ENCODE results near the gene WDR5B.

DNA sequence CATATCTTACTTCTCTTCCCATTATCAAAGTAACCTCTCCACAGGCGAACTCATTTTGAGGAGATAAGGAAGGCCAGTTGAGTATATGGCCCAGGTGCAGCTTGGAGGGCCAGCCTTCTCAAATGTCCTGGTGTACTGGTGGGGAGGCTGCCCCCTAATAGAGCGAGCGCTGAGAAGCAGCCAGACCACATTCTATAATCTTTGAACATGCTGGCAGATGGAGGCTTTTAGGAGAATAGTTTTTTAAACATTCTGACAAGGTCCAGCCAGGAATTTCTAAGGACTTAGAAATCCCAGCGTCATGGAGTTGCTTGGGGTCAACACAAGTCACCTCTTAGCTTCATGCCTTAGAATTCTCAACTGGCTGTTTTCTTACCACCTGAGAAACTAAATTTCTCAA lies 5.8 kb downstream of the WDR5B start:
- TF ChIP-seq, protein P1, sequence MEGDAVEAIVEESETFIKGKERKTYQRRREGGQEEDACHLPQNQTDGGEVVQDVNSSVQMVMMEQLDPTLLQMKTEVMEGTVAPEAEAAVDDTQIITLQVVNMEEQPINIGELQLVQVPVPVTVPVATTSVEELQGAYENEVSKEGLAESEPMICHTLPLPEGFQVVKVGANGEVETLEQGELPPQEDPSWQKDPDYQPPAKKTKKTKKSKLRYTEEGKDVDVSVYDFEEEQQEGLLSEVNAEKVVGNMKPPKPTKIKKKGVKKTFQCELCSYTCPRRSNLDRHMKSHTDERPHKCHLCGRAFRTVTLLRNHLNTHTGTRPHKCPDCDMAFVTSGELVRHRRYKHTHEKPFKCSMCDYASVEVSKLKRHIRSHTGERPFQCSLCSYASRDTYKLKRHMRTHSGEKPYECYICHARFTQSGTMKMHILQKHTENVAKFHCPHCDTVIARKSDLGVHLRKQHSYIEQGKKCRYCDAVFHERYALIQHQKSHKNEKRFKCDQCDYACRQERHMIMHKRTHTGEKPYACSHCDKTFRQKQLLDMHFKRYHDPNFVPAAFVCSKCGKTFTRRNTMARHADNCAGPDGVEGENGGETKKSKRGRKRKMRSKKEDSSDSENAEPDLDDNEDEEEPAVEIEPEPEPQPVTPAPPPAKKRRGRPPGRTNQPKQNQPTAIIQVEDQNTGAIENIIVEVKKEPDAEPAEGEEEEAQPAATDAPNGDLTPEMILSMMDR (IDR thresholded peaks at IDR 0.05 in 2 of 3, conservative IDR thresholded peaks at IDR 0.05 in 1 of 3; ENCODE audit: control insufficient read depth in 2 of 3, extremely low read depth in 1 of 3, insufficient read depth in 1 of 3, low read depth in 3 of 3, low read length in 3 of 3), result no peak
- TF ChIP-seq MEF2A (IDR thresholded peaks at IDR 0.05; ENCODE audit: insufficient read depth, low read depth, low read length) (no peak), GABPA (IDR thresholded peaks at IDR 0.05; ENCODE audit: low read depth) (no peak), SP1 (IDR thresholded peaks at IDR 0.05; ENCODE audit: low read depth, low read length) (no peak), ATF7 (IDR thresholded peaks at IDR 0.05; ENCODE audit: low read depth) (no peak), POLR2AphosphoS5 (IDR thresholded peaks at IDR 0.05; ENCODE audit: low read length) (no peak), CREB1 (IDR thresholded peaks at IDR 0.05; ENCODE audit: low read depth) (no peak), NFXL1 (IDR thresholded peaks at IDR 0.05; ENCODE audit: borderline replicate concordance) (no peak), ZSCAN29 (IDR thresholded peaks at IDR 0.05) (no peak), SRF (IDR thresholded peaks at IDR 0.05; ENCODE audit: low read depth in 2 of 2, low read length in 2 of 2) (no peak), POLR2A (IDR thresholded peaks at IDR 0.05; ENCODE audit: low read depth, low read length) (no peak)
- TF ChIP-seq, protein P2, sequence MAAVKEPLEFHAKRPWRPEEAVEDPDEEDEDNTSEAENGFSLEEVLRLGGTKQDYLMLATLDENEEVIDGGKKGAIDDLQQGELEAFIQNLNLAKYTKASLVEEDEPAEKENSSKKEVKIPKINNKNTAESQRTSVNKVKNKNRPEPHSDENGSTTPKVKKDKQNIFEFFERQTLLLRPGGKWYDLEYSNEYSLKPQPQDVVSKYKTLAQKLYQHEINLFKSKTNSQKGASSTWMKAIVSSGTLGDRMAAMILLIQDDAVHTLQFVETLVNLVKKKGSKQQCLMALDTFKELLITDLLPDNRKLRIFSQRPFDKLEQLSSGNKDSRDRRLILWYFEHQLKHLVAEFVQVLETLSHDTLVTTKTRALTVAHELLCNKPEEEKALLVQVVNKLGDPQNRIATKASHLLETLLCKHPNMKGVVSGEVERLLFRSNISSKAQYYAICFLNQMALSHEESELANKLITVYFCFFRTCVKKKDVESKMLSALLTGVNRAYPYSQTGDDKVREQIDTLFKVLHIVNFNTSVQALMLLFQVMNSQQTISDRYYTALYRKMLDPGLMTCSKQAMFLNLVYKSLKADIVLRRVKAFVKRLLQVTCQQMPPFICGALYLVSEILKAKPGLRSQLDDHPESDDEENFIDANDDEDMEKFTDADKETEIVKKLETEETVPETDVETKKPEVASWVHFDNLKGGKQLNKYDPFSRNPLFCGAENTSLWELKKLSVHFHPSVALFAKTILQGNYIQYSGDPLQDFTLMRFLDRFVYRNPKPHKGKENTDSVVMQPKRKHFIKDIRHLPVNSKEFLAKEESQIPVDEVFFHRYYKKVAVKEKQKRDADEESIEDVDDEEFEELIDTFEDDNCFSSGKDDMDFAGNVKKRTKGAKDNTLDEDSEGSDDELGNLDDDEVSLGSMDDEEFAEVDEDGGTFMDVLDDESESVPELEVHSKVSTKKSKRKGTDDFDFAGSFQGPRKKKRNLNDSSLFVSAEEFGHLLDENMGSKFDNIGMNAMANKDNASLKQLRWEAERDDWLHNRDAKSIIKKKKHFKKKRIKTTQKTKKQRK (IDR thresholded peaks at IDR 0.05; ENCODE audit: low read depth, low read length), result no peak
- TF ChIP-seq, protein P3, sequence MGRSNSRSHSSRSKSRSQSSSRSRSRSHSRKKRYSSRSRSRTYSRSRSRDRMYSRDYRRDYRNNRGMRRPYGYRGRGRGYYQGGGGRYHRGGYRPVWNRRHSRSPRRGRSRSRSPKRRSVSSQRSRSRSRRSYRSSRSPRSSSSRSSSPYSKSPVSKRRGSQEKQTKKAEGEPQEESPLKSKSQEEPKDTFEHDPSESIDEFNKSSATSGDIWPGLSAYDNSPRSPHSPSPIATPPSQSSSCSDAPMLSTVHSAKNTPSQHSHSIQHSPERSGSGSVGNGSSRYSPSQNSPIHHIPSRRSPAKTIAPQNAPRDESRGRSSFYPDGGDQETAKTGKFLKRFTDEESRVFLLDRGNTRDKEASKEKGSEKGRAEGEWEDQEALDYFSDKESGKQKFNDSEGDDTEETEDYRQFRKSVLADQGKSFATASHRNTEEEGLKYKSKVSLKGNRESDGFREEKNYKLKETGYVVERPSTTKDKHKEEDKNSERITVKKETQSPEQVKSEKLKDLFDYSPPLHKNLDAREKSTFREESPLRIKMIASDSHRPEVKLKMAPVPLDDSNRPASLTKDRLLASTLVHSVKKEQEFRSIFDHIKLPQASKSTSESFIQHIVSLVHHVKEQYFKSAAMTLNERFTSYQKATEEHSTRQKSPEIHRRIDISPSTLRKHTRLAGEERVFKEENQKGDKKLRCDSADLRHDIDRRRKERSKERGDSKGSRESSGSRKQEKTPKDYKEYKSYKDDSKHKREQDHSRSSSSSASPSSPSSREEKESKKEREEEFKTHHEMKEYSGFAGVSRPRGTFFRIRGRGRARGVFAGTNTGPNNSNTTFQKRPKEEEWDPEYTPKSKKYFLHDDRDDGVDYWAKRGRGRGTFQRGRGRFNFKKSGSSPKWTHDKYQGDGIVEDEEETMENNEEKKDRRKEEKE (IDR thresholded peaks at IDR 0.05), result no peak

Measured in GM12878 (cell line).